ENCODE results near the gene RARS1. TPM values are rescaled to one million over a fixed set of nuclear protein-coding genes. Genes with fewer than 3 reads are reported as not detected.

The RARS1 gene
- total and polyA plus RNA-seq, 7 experiments from 2014 or later = 21.3 to 110 (median 64.5) TPM

DNA sequence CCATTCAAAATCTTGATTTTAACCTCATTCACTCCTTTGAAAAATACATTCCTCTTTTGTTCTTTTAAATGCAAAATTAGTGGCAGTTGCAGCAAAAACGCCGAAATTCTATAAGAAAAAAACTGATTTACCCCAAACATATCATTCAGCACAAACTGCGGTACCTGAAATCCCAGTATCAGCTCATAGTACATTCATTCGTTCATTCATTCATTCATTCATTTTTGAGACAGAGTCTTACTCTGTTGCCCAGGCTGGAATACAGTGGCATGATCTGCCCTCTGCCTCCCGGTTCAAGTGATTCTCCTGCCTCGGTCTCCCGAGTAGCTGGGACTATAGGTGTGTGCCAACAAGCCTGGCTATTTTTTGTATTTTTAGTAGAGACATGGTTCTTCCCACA is 63.3 kb downstream of the RARS1 start:
- Histone ChIP-seq H3K27me3 (ENCODE audit: control insufficient read depth in 2 of 2, insufficient read depth in 2 of 2, low read length in 2 of 2) (no peaks in the 10 kb centered on the region), H3K4me1 (ENCODE audit: control insufficient read depth in 2 of 2, insufficient read depth in 2 of 2, low read length in 2 of 2) (no peaks in the 10 kb centered on the region), H3K36me3 (ENCODE audit: control insufficient read depth in 2 of 3, insufficient read depth in 3 of 3, low read length in 3 of 3) (peaks cover 6 to 13% (median 8%) of the 10 kb centered on the region in 3 experiments), H3K4me3 (ENCODE audit: low read length) (no peak overlapping the region), H3K9me3 (ENCODE audit: control insufficient read depth in 2 of 3, low read length in 3 of 3) (peaks cover 0 to 3% (median 0%) of the 10 kb centered on the region in 3 experiments), H3K27ac (ENCODE audit: low read depth, low read length) (no peak overlapping the region)
- CTCF ChIA-PET = no interaction called here
- POLR2A ChIA-PET = interaction anchor here (0.6 kb wide), 1 partner anchor 13 kb away, joined by 3 read pairs; no protein-coding TSS in a partner anchor
- ATAC-seq = no peak
- Mint-ChIP-seq H3K4me1 (peaks cover 0 to 10% (median 6%) of the 10 kb centered on the region in 7 donors), H3K9me3 (peaks cover 1 to 26% (median 4%) of the 10 kb centered on the region in 11 donors), H3K4me3 (no peak overlapping the region), H3K27ac (no peak overlapping the region), H3K27me3 (no peaks in the 10 kb centered on the region), H3K36me3 (peaks cover 10 to 70% (median 56%) of the 10 kb centered on the region in 5 donors)
- DNase-seq = no peak
- intact Hi-C loops (cut with micrococcal nuclease) = no loop called here

DNA sequence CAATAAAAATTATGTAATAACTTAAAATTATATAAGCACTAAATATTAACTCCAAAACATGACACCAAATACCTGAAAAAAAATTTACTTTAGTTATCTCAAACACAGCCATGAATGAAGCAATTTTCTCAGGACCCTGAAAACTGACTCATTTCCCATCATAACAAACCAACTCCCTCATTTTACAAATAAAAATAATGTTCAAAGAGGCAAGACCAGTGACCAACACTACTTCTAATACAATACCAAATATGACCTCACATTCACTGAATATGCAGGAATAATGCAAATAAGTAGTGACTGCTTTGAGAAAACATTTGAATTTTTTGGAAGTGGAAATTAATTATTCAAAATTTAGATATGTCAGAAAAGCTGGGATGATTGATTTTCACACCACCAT is 64.4 kb downstream of the RARS1 start:
- DNase-seq = no peak

DNA sequence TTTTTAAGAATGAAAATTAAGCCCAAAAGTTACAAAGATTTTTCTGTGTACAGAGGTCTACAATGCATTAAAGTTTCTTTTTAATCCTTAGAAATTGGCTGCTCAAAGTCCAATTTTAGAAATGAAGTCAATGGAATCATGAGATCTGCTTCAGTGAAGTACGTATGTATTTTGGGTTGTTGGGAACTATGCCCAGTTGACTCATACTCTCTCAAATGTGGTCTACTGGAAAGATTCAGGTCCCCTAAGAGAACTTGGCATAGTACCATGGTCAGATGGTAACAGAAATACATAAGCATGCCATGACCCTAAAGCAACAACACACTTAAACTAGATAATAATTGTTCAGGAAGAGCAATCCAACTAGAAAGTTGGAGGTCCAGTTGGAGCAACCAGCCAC is 65.9 kb downstream of the RARS1 start:
- intact Hi-C loops (cut with micrococcal nuclease) = no loop called here
- ChIA-PET POLR2A (no interaction called here), CTCF (no interaction called here)
- Histone ChIP-seq H3K27ac (ENCODE audit: low read depth, low read length) (no peak overlapping the region), H3K36me3 (ENCODE audit: control insufficient read depth in 2 of 3, insufficient read depth in 3 of 3, low read length in 3 of 3) (peaks cover 6 to 17% (median 11%) of the 10 kb centered on the region in 3 experiments), H3K4me3 (ENCODE audit: low read length) (no peak overlapping the region), H3K27me3 (ENCODE audit: control insufficient read depth in 2 of 2, insufficient read depth in 2 of 2, low read length in 2 of 2) (no peaks in the 10 kb centered on the region), H3K9me3 (ENCODE audit: control insufficient read depth in 2 of 3, low read length in 3 of 3) (no peaks in the 10 kb centered on the region), H3K4me1 (ENCODE audit: control insufficient read depth in 2 of 2, insufficient read depth in 2 of 2, low read length in 2 of 2) (no peaks in the 10 kb centered on the region)
- ATAC-seq (no peak), DNase-seq (no peak)
- H3K9me3 Mint-ChIP-seq = peaks cover 0 to 9% (median 2%) of the 10 kb centered on the region in 11 donors
- no peak overlapping the region for H3K27ac Mint-ChIP-seq
- peaks cover 0 to 10% (median 6%) of the 10 kb centered on the region in 7 donors for H3K4me1 Mint-ChIP-seq
- no peaks in the 10 kb centered on the region for H3K27me3 Mint-ChIP-seq
- no peak overlapping the region for H3K4me3 Mint-ChIP-seq
- H3K36me3 Mint-ChIP-seq = peaks cover 10 to 78% (median 70%) of the 10 kb centered on the region in 5 donors

More for the DNA sequence above, 64.4 kb downstream of the RARS1 start:
- no peak overlapping the region for H3K4me3 Mint-ChIP-seq
- Histone ChIP-seq H3K4me1 (ENCODE audit: control insufficient read depth in 2 of 2, insufficient read depth in 2 of 2, low read length in 2 of 2) (no peaks in the 10 kb centered on the region), H3K36me3 (ENCODE audit: control insufficient read depth in 2 of 3, insufficient read depth in 3 of 3, low read length in 3 of 3) (peaks cover 6 to 13% (median 11%) of the 10 kb centered on the region in 3 experiments), H3K27me3 (ENCODE audit: control insufficient read depth in 2 of 2, insufficient read depth in 2 of 2, low read length in 2 of 2) (no peaks in the 10 kb centered on the region), H3K9me3 (ENCODE audit: control insufficient read depth in 2 of 3, low read length in 3 of 3) (no peaks in the 10 kb centered on the region), H3K4me3 (ENCODE audit: low read length) (no peak overlapping the region), H3K27ac (ENCODE audit: low read depth, low read length) (no peak overlapping the region)
- H3K9me3 Mint-ChIP-seq = peaks cover 0 to 19% (median 2%) of the 10 kb centered on the region in 11 donors
- ChIA-PET POLR2A (no interaction called here), CTCF (interaction anchor here (0.5 kb wide), 1 partner anchor 460 kb away, joined by 5 read pairs; no protein-coding TSS in a partner anchor)
- no peak for ATAC-seq
- H3K27ac Mint-ChIP-seq = no peak overlapping the region
- intact Hi-C loops (cut with micrococcal nuclease) = no loop called here
- no peaks in the 10 kb centered on the region for H3K27me3 Mint-ChIP-seq
- H3K36me3 Mint-ChIP-seq = peaks cover 10 to 71% (median 60%) of the 10 kb centered on the region in 5 donors
- peaks cover 0 to 10% (median 6%) of the 10 kb centered on the region in 7 donors for H3K4me1 Mint-ChIP-seq

DNA sequence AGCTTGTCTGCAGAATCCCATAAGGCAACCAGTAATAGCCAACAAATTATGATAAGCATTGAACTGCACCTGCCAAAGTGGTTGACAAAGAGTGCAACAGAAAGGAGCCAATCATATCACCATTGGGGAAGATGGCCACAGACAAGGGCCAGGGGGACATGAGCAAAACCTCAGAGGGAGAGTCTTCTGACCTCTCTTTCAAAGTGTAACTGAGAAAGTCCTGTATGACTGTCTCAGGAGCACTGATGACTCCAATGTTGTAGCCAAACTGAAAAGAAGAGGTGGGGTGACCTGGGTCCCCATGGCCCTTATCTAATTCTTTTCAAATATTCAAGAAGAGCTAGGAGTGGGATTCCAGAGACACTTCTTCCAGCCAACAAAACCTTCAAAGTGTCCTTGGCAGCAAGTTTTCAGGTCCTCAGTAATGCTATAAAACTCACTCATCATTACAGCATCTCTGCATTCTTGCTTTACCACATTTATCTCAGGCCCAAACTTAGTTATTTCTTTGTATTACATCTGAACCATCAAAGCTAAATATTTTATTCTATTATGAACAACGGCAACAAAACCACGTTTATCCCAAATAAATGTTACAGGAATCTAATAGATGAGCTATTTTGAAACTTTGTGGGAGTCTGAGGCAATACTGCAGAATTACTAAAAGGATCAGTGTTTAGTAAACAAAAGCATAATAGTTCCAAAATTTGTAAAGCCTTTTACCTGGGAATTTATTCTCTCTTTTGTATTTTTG is 67.3 kb downstream of the RARS1 start:
- ChIA-PET POLR2A (no interaction called here), CTCF (interaction anchor here (0.6 to 0.7 kb wide), 2 partner anchors 12 to 451 kb away, joined by 3 to 4 read pairs; no protein-coding TSS in a partner anchor)
- Histone ChIP-seq H3K9me3 (ENCODE audit: control insufficient read depth in 2 of 3, low read length in 3 of 3) (no peaks in the 10 kb centered on the region), H3K27me3 (ENCODE audit: control insufficient read depth in 2 of 2, insufficient read depth in 2 of 2, low read length in 2 of 2) (no peaks in the 10 kb centered on the region), H3K4me1 (ENCODE audit: control insufficient read depth in 2 of 2, insufficient read depth in 2 of 2, low read length in 2 of 2) (no peaks in the 10 kb centered on the region), H3K4me3 (ENCODE audit: low read length) (no peak overlapping the region), H3K36me3 (ENCODE audit: control insufficient read depth in 2 of 3, insufficient read depth in 3 of 3, low read length in 3 of 3) (peaks cover 6 to 29% (median 11%) of the 10 kb centered on the region in 3 experiments), H3K27ac (ENCODE audit: low read depth, low read length) (no peak overlapping the region)
- intact Hi-C loops (cut with micrococcal nuclease) = no loop called here
- H3K27ac Mint-ChIP-seq = no peak overlapping the region
- H3K4me3 Mint-ChIP-seq = no peak overlapping the region
- H3K27me3 Mint-ChIP-seq = no peaks in the 10 kb centered on the region
- ATAC-seq (no peak), DNase-seq (no peak)
- peaks cover 0 to 10% (median 6%) of the 10 kb centered on the region in 7 donors for H3K4me1 Mint-ChIP-seq
- peaks cover 10 to 78% (median 61%) of the 10 kb centered on the region in 5 donors for H3K36me3 Mint-ChIP-seq
- peaks cover 0 to 4% (median 0%) of the 10 kb centered on the region in 11 donors for H3K9me3 Mint-ChIP-seq

DNA sequence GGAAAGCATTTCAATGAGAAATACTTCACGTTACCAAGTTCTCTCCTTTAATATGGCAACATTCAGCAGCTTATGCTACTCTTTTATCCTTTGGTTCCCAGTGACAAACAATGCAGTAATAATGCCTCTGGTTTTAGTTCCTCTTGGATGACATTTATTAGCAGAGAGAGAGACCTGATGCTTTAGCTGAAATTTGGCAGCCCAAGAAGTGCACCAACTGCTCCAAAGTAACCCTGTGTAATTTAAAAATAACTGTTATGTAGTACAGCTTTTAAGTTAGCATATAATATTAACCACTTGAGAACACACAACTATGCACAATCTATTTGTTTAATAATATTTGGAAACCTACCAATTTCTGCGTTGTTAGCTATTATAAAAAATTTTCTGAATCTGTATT is 71.1 kb downstream of the RARS1 start:
- intact Hi-C loops (cut with micrococcal nuclease) = no loop called here
- peaks cover 0 to 4% (median 0%) of the 10 kb centered on the region in 11 donors for H3K9me3 Mint-ChIP-seq
- no peak for DNase-seq
- H3K36me3 Mint-ChIP-seq = peaks cover 7 to 80% (median 55%) of the 10 kb centered on the region in 5 donors
- H3K4me3 Mint-ChIP-seq = no peak overlapping the region
- H3K27ac Mint-ChIP-seq = no peak overlapping the region
- H3K36me3 ChIP-seq (ENCODE audit: control insufficient read depth in 2 of 3, insufficient read depth in 3 of 3, low read length in 3 of 3) = peaks cover 8 to 50% (median 9%) of the 10 kb centered on the region in 3 experiments
- ATAC-seq = no peak
- no peaks in the 10 kb centered on the region for H3K27me3 ChIP-seq (ENCODE audit: control insufficient read depth in 2 of 2, insufficient read depth in 2 of 2, low read length in 2 of 2)
- ChIA-PET POLR2A (interaction anchor here (0.6 kb wide), 1 partner anchor 23 kb away, joined by 3 read pairs; no protein-coding TSS in a partner anchor), CTCF (no interaction called here)
- peaks cover 0 to 9% (median 6%) of the 10 kb centered on the region in 7 donors for H3K4me1 Mint-ChIP-seq
- H3K27ac ChIP-seq (ENCODE audit: low read depth, low read length) = no peak overlapping the region
- no peaks in the 10 kb centered on the region for H3K9me3 ChIP-seq (ENCODE audit: control insufficient read depth in 2 of 3, low read length in 3 of 3)
- H3K4me1 ChIP-seq (ENCODE audit: control insufficient read depth in 2 of 2, insufficient read depth in 2 of 2, low read length in 2 of 2) = no peaks in the 10 kb centered on the region
- H3K4me3 ChIP-seq (ENCODE audit: low read length) = no peak overlapping the region
- H3K27me3 Mint-ChIP-seq = no peaks in the 10 kb centered on the region

DNA sequence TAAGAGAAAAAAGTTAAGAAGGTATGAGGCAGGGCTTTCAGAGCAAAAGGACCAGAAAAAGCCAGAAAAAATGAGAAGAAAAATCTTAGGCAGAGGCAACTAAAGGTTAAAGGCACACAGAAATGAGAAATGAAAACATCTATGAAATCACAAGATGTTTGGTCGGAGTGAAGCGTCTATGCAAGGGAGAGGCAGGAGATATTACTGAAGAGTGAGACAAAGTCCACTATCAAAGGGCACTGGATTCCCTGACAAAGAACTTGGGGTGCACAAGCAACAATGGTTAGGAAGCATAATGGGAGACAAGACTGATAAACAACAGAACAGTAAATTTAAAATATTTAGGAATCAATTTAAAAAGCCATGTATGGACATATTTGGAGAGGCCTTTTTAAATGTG is 76.0 kb downstream of the RARS1 start:
- Histone ChIP-seq H3K27ac (ENCODE audit: low read depth, low read length) (no peak overlapping the region), H3K9me3 (ENCODE audit: control insufficient read depth in 2 of 3, low read length in 3 of 3) (no peaks in the 10 kb centered on the region), H3K4me1 (ENCODE audit: control insufficient read depth in 2 of 2, insufficient read depth in 2 of 2, low read length in 2 of 2) (no peaks in the 10 kb centered on the region), H3K36me3 (ENCODE audit: control insufficient read depth in 2 of 3, insufficient read depth in 3 of 3, low read length in 3 of 3) (peaks cover 5 to 54% (median 8%) of the 10 kb centered on the region in 3 experiments), H3K4me3 (ENCODE audit: low read length) (no peak overlapping the region), H3K27me3 (ENCODE audit: control insufficient read depth in 2 of 2, insufficient read depth in 2 of 2, low read length in 2 of 2) (no peaks in the 10 kb centered on the region)
- Mint-ChIP-seq H3K9me3 (no peaks in the 10 kb centered on the region), H3K4me3 (no peak overlapping the region), H3K27me3 (no peaks in the 10 kb centered on the region), H3K36me3 (peaks cover 0 to 61% (median 23%) of the 10 kb centered on the region in 5 donors), H3K4me1 (peaks cover 0 to 10% (median 0%) of the 10 kb centered on the region in 7 donors), H3K27ac (peak overlapping the region in 2 of 9 donors; percentile 0 to 11)
- intact Hi-C loops (cut with micrococcal nuclease) = no loop called here
- POLR2A ChIA-PET = interaction anchor here (0.6 kb wide), 1 partner anchor 25 kb away, joined by 3 read pairs; no protein-coding TSS in a partner anchor
- no peak for ATAC-seq
- CTCF ChIA-PET = no interaction called here
- no peak for DNase-seq

Measured in naive thymus-derived CD4-positive, alpha-beta T cell (primary cell).